ENCODE measurements around the gene CFAP74. TPM values are rescaled to one million over a fixed set of nuclear protein-coding genes. Genes with fewer than 3 reads are reported as not detected.
A peak's percentile ranks its signal among the peaks of the same experiment; 100 is the strongest.

CFAP74 gene
- total RNA-seq, 4 donors from 2014 or later = 0.24 TPM; not detected in 3

GRCh38 chr1:1996207-1996651, 7.4 kb downstream of the CFAP74 start:
- ATAC-seq (ENCODE audit: low FRiP score) = no peak
- no peak for DNase-seq (ENCODE audit: low spot score)
- TF ChIP-seq, protein P1, sequence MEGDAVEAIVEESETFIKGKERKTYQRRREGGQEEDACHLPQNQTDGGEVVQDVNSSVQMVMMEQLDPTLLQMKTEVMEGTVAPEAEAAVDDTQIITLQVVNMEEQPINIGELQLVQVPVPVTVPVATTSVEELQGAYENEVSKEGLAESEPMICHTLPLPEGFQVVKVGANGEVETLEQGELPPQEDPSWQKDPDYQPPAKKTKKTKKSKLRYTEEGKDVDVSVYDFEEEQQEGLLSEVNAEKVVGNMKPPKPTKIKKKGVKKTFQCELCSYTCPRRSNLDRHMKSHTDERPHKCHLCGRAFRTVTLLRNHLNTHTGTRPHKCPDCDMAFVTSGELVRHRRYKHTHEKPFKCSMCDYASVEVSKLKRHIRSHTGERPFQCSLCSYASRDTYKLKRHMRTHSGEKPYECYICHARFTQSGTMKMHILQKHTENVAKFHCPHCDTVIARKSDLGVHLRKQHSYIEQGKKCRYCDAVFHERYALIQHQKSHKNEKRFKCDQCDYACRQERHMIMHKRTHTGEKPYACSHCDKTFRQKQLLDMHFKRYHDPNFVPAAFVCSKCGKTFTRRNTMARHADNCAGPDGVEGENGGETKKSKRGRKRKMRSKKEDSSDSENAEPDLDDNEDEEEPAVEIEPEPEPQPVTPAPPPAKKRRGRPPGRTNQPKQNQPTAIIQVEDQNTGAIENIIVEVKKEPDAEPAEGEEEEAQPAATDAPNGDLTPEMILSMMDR (IDR thresholded peaks at IDR 0.05) = no peak

DNA sequence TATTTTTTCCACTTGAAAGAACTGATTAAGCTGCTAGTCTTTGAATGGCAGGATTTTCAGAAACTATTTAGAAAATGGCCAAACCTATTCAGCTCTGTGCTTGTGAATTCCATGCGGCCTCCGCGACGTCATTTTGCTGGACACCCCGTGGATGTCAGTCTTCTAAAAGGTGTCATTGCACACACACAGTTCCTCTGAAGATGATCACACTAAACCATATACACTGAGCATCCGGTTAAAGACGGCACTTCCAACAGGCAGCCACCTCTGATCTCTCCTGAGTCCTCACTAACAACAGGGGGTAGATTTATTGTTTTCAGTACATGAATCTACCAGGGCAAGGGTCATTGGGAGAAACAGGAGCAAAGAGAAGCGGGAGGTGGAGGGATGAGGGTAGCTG, 9.1 kb downstream of the CFAP74 start:
- no peak for ATAC-seq (ENCODE audit: low FRiP score)
- DNase-seq (ENCODE audit: low spot score) = no peak
- TF ChIP-seq, protein P1 (IDR thresholded peaks at IDR 0.05) = no peak

DNA sequence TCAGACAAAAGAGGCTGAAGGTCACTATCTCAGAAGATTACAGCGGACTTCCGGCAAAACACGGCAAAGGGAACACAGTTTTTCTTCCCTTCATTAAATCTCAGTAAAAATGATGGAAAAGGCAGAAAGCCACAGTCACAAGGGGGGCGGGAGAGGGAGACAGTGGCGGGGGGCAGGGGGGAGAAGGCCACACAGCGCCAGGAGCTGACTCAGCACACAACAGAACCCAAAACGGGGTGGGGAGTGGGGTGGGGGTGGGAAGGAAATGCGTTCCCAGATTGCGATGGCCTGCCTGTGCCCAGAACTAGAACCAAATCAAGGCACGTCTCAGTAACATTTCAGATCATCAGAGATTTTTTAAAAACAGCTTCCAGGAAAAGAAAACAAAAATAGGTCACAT, 13.4 kb downstream of the CFAP74 start:
- TF ChIP-seq, protein P1 (IDR thresholded peaks at IDR 0.05) = no peak
- no peak for DNase-seq (ENCODE audit: low spot score)
- ATAC-seq (ENCODE audit: low FRiP score) = no peak

GRCh38 chr1:1989789-1990188, 13.8 kb downstream of the CFAP74 start:
- ATAC-seq (ENCODE audit: low FRiP score) (no peak), DNase-seq (ENCODE audit: low spot score) (no peak)
- TF ChIP-seq, protein P1 (IDR thresholded peaks at IDR 0.05) = no peak

GRCh38 chr1:1989102-1989542, 14.5 kb downstream of the CFAP74 start:
- TF ChIP-seq, protein P1 (IDR thresholded peaks at IDR 0.05) = no peak
- DNase-seq (ENCODE audit: low spot score) = no peak
- peak; percentile 52 for ATAC-seq (ENCODE audit: low FRiP score)

GRCh38 chr1:1988061-1988945, 15.3 kb downstream of the CFAP74 start:
- DNase-seq (ENCODE audit: low spot score) (no peak), ATAC-seq (ENCODE audit: low FRiP score) (no peak)
- TF ChIP-seq, protein P1 (IDR thresholded peaks at IDR 0.05) = no peak

DNA sequence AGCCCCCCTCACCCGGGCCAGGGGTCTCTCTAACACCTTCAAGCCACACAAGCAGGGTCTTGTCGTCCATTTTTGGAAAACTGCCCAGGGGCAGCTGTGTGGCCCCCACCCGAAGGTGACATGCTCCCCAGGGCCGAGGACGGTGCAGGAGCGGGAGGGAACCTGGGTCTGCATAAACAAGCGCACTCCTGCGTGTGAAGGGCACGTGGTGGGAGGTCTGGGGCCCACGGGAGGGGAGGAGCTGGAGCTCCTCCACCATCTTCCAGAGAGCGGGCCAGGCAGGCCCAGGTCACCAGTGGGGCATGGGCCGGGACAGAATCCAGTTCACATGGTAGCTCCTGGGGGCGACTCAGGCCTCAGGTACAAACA, 16.5 kb downstream of the CFAP74 start:
- DNase-seq (ENCODE audit: low spot score) = no peak
- ATAC-seq (ENCODE audit: low FRiP score) = no peak
- TF ChIP-seq, protein P1 (IDR thresholded peaks at IDR 0.05) = no peak
